HG02763 (cell line): ENCODE results near the gene TPRA1.
"Not testable (repeated sequence)": the region's sequence is repeated elsewhere in the genome, so short reads cannot be mapped to it uniquely, and the experiment has no call there.

ENCODE experiments used
- ATAC-seq: cut with Tn5 transposase; IDR thresholded peaks from one replicate; pipeline ENCODE4 v1.9.1; 2021; ENCODE audit warnings: mild to moderate bottlenecking, moderate library complexity; ENCODE audit not compliant: unreplicated experiment

TPRA1 gene

GRCh38 chr3:127539366-127540060 lies 51.0 kb downstream of the TPRA1 start:
- no peak for ATAC-seq

- ATAC-seq: no peak
These were observed 52.0 kb downstream of the TPRA1 start for GRCh38 chr3:127538569-127538968.

DNA sequence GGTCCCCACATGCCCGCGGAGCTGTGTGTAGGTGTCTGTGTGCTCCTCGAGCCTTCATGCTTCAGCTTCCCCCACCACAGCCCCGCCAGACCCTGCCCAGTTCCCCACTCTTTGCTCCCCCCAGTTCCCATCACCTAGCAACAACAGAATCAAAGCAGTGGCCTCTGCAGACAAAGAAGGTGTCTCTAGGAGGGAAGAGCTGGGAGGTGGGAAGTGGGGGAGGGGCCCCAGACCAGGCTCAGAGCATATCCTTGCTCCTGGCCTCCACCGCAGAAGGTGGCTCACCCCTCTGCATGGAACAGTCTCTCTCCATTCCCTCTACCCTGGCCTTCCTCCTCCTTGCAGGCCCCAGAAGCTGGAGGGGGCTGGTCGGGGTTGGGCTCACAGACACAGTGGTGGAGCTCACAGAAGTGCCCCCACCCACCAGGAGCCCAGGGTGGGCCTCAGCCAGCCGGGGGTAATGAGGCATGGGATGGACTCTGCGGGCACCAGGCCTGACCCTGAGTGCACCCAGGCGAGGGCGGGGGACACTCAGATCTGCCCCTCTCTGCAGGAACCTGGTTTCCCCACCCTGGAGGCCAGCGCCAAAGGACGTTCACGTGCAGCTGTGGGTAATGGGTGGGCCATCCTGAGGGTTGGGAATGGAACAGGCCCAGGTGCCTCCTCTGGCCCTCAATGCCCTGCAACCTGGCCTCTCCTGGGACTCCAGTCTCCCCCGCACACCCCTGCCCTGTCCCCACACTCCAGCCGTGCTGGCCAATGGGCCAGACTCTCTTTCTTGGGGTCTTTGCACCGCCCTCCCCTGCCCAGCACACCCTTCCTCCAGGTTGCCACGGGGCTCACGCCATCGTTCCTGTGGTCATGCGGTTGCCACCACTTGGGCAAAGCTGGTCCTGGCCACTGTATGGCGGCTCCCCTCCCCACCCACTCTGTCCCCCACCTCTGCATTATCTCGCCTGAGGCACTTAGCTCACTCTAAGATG lies 53.4 kb downstream of the TPRA1 start:
- ATAC-seq: no peak

DNA sequence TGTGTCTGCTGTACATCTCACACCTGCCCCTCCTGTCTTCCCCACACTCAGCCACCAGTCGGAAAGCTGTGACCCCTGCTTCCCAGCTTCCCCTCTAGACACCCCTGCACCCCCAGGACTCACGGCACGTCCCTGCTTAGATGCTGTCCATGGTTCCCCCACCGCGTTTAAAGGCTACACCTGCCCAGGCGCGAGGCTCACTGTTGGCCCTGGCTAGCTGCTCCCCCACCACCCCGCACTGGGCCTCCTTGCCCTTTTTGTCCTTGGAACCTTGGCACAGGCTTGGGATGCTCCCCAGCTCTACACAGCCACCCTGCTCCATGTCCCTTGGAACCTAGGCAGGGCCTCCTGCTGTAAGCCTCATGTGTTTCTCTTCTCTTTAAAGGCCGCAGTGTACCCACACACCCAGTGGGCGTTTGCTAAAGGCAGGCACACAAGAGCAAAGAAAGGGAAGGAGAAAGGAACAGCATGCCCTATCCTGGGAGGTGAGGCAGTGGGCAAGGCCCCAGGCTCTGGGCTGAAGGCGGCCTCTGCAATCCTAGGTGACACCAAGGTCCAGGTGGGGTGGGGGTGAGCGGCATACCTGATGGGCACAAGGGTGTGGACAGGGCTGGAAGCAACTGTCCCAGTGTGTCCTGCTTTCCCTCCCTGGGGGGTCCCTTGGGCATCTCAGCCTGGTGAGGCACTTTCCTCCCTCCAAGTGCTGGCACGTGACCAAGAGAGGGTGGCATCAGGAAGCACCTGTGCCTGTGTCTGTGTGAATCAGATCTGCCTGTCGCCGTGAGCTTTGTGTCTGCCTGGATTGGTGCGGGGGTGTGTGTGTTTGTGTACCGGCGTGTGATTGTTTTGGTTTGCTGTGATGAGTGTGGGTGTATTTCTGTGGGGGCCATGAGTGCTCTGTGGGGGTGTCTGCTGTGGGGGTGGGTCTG lies 54.4 kb downstream of the TPRA1 start:
- no peak for ATAC-seq

DNA sequence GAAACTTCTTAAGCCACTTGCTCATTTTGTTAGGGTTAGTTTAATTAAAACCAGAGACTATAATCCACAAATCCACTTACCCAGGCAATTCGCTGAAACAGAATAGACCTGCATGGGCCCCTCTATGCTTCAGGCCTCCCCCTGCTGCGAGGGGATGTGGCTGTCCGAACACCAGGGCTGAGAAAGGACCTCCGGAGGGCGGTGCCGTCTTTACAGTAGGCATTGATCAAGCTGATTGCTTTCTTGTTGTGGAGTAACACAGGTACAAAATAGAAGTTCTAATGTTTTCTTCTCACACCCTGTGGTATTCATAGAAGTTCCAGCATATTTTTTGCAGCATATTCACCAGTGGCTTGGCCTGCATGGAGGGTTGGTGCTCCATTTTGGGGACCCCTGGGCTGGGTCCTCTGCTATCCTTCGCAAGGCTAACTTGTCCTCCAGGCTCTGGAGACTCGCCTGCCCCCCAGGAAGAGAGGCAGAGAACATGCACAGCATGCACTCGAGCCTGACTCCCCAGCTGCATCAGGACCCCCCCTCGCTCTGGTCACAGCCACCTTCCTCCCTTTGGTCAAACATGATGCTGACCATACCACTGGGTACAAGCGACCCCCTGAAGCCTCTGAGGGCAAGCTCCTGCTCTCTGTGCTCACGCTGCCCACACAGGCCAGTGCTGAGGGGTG lies 55.3 kb downstream of the TPRA1 start:
- ATAC-seq: no peak

GRCh38 chr3:127534564-127534963 lies 56.0 kb downstream of the TPRA1 start:
- ATAC-seq: no peak

- no peak for ATAC-seq
These were observed 56.4 kb downstream of the TPRA1 start for GRCh38 chr3:127534161-127534451.

DNA sequence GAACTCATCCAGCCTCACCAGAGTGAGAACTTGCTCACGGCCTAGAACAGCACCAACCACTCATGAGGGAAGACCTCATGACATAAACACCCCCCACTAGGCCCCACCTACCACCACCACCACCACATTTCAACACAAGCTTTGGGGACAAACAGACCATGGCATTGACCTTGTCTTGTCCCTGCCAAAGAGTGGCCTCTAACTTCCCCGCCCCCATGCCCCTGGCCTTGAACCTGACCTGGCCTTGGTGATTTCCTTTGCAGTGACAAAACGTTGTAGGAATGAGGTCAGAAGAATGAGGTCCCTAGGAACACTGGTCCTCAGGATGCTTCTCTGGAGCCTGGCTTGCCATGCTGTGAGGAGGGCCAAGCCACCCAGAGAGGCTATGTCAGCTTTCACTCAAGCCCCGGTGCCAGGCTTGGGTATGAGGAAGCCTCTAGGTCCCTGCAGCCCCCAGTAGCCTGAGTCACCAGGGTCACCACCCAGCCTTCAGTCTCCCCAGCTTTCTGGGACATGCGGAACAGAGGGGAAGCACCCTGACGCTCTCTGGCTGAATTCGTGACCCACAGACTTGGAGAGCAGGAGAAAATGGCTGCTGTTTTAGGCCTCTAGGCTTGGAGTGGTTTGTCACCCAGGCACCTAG lies 57.9 kb downstream of the TPRA1 start:
- no peak for ATAC-seq

DNA sequence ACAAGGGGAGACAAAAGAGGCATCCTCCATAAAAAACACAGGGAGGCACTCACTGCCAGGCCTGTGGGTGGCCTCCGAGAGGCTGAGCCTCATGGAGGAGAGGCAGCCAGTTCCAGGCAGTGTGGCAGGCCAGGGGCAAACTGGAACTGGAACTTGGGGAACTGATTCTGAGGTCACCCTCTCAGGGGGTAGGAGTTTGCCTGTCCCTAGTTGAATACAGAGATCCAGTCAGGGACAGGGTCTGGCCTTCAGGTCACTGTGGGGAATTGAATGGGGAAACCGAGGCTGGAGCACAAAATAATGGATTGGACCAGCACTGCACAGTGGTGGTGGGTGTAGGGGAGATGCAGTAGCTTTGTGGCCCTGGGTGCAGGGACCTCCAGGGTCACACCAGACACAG lies 58.7 kb downstream of the TPRA1 start:
- ATAC-seq: no peak

- not testable (repeated sequence) for ATAC-seq
These were observed 59.7 kb downstream of the TPRA1 start for GRCh38 chr3:127530863-127531262.

DNA sequence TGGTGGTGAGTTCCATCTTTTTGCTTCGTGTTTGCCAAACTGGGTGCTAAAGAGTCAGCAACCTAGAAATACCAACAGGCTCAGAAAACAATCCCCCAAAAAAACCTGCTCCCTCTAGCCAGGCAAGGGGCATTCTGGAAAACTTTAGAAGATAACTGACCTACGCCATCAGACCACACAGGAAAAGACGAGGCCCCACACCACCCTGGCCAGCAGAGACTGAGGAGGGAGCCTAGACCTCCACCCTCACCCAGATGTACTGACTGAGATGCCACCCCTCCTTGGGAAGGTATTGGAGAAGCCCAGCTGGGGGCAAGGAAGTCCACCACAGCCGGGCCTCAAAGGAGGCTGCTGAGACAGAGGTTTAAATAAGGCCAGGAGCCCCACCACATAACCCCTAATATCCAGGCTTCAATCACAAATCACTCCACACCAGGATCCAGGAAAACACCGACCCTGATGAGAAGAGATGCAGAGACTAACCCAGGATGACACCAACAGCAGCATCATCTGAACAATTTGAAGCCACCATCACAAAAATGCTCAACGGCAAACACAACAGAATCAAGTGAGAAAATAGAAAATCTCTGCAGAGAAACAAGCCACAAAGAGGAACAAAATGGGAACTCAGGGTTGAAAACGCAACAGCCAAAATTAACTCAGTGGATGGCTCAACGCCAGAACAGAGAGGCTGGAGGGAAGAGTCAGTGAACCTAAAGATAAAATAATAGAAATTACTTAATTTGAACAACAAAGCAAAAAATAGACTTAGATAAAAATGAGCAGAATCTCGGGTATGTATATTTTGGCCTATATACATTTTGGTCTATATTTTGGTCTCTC lies 61.0 kb downstream of the TPRA1 start:
- ATAC-seq: no peak

DNA sequence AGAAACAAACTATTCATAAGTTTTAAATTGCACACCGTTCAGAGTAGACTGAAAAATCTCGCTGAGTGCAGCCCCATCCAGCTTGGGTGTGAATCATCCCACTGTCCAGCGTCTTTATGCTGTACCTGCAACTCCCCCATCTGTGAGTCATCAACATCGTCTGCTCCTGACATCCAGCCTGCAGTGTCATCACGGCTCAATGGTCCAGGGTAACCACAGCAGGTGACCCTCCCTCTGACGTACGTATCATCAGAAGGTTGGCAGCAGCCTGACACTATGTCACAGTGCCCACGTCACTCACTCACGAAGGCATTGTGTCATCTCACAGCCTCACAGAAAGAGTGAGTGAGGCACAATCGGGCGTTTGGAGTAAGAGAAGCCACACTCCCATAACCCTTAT lies 65.2 kb downstream of the TPRA1 start:
- no peak for ATAC-seq

- no peak for ATAC-seq
These were observed 66.1 kb downstream of the TPRA1 start for GRCh38 chr3:127524296-127524896.
